HepG2 (cell line): Measurements from ENCODE around the gene CFAP100. TPM values are rescaled to one million over a fixed set of nuclear protein-coding genes. Genes with fewer than 3 reads are reported as not detected.

ENCODE experiments used
- ADNP ChIP-seq: sonication (generic); formaldehyde crosslinking; IDR thresholded peaks from 2 replicates; pipeline ENCODE4 v1.4.0; 2020; ENCODE audit warnings: missing genetic modification reagents
- ATF7-NPFF ChIP-seq: sonication (generic); formaldehyde crosslinking; IDR thresholded peaks from 2 replicates; pipeline ENCODE4 v1.8.1; 2023; ENCODE audit warnings: mild to moderate bottlenecking, low read depth, missing genetic modification reagents, moderate library complexity
- HMG20A ChIP-seq: IDR thresholded peaks from 2 replicates; pipeline ENCODE4 v1.6.1; 2016; ENCODE audit warnings: borderline replicate concordance
- HNF1B ChIP-seq: sonication (generic); formaldehyde crosslinking; IDR thresholded peaks from 2 replicates; pipeline ENCODE4 v1.5.1; 2020; ENCODE audit warnings: mild to moderate bottlenecking, moderate library complexity, missing genetic modification reagents
- KLF12 ChIP-seq: sonication (generic); formaldehyde crosslinking; IDR thresholded peaks from 2 replicates; pipeline ENCODE4 v1.4.0; 2020; ENCODE audit warnings: missing genetic modification reagents, borderline replicate concordance
- NCOA2 ChIP-seq: sonication (generic); formaldehyde crosslinking; IDR thresholded peaks from 2 replicates; pipeline ENCODE4 v1.8.0; 2022; ENCODE audit warnings: inconsistent platforms
- ZNF230 ChIP-seq: sonication (generic); formaldehyde crosslinking; IDR thresholded peaks from 2 replicates; pipeline ENCODE4 v1.4.0; 2020; ENCODE audit warnings: mild to moderate bottlenecking, missing genetic modification reagents
- ZNF530 ChIP-seq: sonication (generic); formaldehyde crosslinking; IDR thresholded peaks from 2 replicates; pipeline ENCODE4 v1.5.0; 2020; ENCODE audit warnings: low read depth, mild to moderate bottlenecking, missing genetic modification reagents
- ZNF614 ChIP-seq: IDR thresholded peaks from 2 replicates; pipeline ENCODE4 v1.6.1; 2018; ENCODE audit warnings: missing biosample characterization, missing genetic modification reagents, inconsistent platforms, borderline replicate concordance
- ZNF749 ChIP-seq: sonication (generic); formaldehyde crosslinking; IDR thresholded peaks from 2 replicates; pipeline ENCODE4 v1.8.0; 2022; ENCODE audit warnings: mild to moderate bottlenecking, missing genetic modification reagents, moderate library complexity, borderline replicate concordance
- ZNF780A ChIP-seq: sonication (generic); formaldehyde crosslinking; IDR thresholded peaks from 2 replicates; pipeline ENCODE4 v1.8.0; 2022; ENCODE audit warnings: mild to moderate bottlenecking, missing genetic modification reagents, moderate library complexity
- polyA plus RNA-seq, 8 experiments: library from polyadenylated mRNA; depleted of rRNA in 3 of 8; stranded (reverse) in 7 of 8; unstranded in 1 of 8; fragments of >200 nt; fragmentation: Illumina TruSeq in 4 of 8; extraction: Trizol in 4 of 8; gene quantifications; 2 replicates each; pipeline versions ENCODE4 v1.2.1 to v1.2.3, GENCODE V29; 2011 to 2016; ENCODE audit warnings: low read depth in 4 of 8, missing spikeins in 1 of 8, mixed read lengths in 1 of 8; ENCODE audit not compliant: insufficient read depth in 1 of 8
- total RNA-seq, 5 experiments: library from RNA; depleted of rRNA; stranded (reverse); fragments of >200 nt; fragmentation: Illumina TruSeq; extraction: Trizol; gene quantifications; 2 replicates each; pipeline ENCODE4 v1.2.3, GENCODE V29; 2016; ENCODE audit warnings: low read depth in 1 of 5
- TF ChIP-seq, protein P1 (sequence below): sonication (generic); formaldehyde crosslinking; IDR thresholded peaks from 2 replicates; pipeline ENCODE4 v1.5.1; 2020; ENCODE audit warnings: mild to moderate bottlenecking, missing genetic modification reagents, borderline replicate concordance
- TF ChIP-seq, protein P2 (sequence below): sonication (generic); formaldehyde crosslinking; IDR thresholded peaks from 2 replicates; pipeline ENCODE4 v1.4.0; 2020; ENCODE audit warnings: missing genetic modification reagents

The CFAP100 gene
- total and polyA plus RNA-seq, 2 of the 13 experiments (the other 11 are each of a cell fraction or from before 2014, with no cell fraction given) = 0.32 TPM; not detected in 1

- TF ChIP-seq HNF1B (peak; percentile 32; the same call in 1 of the 2 replicates), ADNP (no peak), NCOA2 (CRISPR knock-in tag) (peak; percentile 16; the same call in 1 of the 2 replicates), ZNF614 (CRISPR knock-in tag) (no peak), ZNF530 (CRISPR knock-in tag) (no peak), HMG20A (CRISPR knock-in tag) (peak; percentile 46; the same call in 1 of the 2 replicates), ZNF780A (CRISPR knock-in tag) (no peak), KLF12 (no peak), ZNF749 (CRISPR knock-in tag) (no peak), ATF7-NPFF (CRISPR knock-in tag) (no peak), ZNF230 (CRISPR knock-in tag) (no peak)
- TF ChIP-seq, protein P1, sequence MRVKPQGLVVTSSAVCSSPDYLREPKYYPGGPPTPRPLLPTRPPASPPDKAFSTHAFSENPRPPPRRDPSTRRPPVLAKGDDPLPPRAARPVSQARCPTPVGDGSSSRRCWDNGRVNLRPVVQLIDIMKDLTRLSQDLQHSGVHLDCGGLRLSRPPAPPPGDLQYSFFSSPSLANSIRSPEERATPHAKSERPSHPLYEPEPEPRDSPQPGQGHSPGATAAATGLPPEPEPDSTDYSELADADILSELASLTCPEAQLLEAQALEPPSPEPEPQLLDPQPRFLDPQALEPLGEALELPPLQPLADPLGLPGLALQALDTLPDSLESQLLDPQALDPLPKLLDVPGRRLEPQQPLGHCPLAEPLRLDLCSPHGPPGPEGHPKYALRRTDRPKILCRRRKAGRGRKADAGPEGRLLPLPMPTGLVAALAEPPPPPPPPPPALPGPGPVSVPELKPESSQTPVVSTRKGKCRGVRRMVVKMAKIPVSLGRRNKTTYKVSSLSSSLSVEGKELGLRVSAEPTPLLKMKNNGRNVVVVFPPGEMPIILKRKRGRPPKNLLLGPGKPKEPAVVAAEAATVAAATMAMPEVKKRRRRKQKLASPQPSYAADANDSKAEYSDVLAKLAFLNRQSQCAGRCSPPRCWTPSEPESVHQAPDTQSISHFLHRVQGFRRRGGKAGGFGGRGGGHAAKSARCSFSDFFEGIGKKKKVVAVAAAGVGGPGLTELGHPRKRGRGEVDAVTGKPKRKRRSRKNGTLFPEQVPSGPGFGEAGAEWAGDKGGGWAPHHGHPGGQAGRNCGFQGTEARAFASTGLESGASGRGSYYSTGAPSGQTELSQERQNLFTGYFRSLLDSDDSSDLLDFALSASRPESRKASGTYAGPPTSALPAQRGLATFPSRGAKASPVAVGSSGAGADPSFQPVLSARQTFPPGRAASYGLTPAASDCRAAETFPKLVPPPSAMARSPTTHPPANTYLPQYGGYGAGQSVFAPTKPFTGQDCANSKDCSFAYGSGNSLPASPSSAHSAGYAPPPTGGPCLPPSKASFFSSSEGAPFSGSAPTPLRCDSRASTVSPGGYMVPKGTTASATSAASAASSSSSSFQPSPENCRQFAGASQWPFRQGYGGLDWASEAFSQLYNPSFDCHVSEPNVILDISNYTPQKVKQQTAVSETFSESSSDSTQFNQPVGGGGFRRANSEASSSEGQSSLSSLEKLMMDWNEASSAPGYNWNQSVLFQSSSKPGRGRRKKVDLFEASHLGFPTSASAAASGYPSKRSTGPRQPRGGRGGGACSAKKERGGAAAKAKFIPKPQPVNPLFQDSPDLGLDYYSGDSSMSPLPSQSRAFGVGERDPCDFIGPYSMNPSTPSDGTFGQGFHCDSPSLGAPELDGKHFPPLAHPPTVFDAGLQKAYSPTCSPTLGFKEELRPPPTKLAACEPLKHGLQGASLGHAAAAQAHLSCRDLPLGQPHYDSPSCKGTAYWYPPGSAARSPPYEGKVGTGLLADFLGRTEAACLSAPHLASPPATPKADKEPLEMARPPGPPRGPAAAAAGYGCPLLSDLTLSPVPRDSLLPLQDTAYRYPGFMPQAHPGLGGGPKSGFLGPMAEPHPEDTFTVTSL (CRISPR knock-in tag) = no peak
- TF ChIP-seq, protein P2, sequence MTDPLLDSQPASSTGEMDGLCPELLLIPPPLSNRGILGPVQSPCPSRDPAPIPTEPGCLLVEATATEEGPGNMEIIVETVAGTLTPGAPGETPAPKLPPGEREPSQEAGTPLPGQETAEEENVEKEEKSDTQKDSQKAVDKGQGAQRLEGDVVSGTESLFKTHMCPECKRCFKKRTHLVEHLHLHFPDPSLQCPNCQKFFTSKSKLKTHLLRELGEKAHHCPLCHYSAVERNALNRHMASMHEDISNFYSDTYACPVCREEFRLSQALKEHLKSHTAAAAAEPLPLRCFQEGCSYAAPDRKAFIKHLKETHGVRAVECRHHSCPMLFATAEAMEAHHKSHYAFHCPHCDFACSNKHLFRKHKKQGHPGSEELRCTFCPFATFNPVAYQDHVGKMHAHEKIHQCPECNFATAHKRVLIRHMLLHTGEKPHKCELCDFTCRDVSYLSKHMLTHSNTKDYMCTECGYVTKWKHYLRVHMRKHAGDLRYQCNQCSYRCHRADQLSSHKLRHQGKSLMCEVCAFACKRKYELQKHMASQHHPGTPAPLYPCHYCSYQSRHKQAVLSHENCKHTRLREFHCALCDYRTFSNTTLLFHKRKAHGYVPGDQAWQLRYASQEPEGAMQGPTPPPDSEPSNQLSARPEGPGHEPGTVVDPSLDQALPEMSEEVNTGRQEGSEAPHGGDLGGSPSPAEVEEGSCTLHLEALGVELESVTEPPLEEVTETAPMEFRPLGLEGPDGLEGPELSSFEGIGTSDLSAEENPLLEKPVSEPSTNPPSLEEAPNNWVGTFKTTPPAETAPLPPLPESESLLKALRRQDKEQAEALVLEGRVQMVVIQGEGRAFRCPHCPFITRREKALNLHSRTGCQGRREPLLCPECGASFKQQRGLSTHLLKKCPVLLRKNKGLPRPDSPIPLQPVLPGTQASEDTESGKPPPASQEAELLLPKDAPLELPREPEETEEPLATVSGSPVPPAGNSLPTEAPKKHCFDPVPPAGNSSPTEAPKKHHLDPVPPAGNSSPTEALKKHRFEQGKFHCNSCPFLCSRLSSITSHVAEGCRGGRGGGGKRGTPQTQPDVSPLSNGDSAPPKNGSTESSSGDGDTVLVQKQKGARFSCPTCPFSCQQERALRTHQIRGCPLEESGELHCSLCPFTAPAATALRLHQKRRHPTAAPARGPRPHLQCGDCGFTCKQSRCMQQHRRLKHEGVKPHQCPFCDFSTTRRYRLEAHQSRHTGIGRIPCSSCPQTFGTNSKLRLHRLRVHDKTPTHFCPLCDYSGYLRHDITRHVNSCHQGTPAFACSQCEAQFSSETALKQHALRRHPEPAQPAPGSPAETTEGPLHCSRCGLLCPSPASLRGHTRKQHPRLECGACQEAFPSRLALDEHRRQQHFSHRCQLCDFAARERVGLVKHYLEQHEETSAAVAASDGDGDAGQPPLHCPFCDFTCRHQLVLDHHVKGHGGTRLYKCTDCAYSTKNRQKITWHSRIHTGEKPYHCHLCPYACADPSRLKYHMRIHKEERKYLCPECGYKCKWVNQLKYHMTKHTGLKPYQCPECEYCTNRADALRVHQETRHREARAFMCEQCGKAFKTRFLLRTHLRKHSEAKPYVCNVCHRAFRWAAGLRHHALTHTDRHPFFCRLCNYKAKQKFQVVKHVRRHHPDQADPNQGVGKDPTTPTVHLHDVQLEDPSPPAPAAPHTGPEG (CRISPR knock-in tag) = no peak
Measured at GRCh38 chr3:126472277-126473006, 77.7 kb downstream of the CFAP100 start (continued).
